HG02610 (cell line): ENCODE results near the gene OR8B2.
"Not testable (repeated sequence)": the region's sequence is repeated elsewhere in the genome, so short reads cannot be mapped to it uniquely, and the experiment has no call there.

ENCODE experiments used
- ATAC-seq: cut with Tn5 transposase; IDR thresholded peaks from one replicate; pipeline ENCODE4 v1.9.1; 2021; ENCODE audit warnings: mild to moderate bottlenecking, moderate library complexity; ENCODE audit not compliant: unreplicated experiment

Gene OR8B2

DNA sequence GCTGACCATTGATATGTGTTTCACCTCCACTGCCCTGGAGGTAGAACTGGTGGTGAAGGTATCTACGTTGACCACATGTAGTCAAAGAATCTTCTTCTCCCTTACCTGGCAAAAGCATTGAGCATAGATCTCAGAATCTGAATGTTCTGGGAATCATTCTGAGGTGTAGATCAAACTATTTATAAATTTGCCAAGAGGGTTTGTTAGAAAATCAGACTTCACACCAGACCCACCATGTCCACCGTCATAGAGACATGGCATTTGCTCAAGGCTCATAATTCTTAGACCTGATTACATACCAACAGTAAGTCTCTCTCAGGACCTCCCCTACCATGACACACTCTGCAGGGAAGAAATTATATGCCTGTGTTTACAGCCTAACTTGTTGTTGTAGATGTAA lies at the start of gene OR8B2:
TSS of gene OR8B2 (minus strand) at position 101 of the 400 bp plus-strand sequence. CDS start 1,156 bp downstream, outside the sequence.
- ATAC-seq: no peak

- ATAC-seq: no peak
These were observed 45.3 kb upstream of the OR8B2 start for GRCh38 chr11:124429599-124429998.

GRCh38 chr11:124424384-124424921 lies 40.2 kb upstream of the OR8B2 start, which contains the start of gene OR8B4:
OR8B4 (minus strand) TSS chr11:124424871; CDS start chr11:124424871, 0 bp downstream.
- no peak for ATAC-seq

GRCh38 chr11:124421043-124421442 lies 36.7 kb upstream of the OR8B2 start:
- ATAC-seq: no peak

DNA sequence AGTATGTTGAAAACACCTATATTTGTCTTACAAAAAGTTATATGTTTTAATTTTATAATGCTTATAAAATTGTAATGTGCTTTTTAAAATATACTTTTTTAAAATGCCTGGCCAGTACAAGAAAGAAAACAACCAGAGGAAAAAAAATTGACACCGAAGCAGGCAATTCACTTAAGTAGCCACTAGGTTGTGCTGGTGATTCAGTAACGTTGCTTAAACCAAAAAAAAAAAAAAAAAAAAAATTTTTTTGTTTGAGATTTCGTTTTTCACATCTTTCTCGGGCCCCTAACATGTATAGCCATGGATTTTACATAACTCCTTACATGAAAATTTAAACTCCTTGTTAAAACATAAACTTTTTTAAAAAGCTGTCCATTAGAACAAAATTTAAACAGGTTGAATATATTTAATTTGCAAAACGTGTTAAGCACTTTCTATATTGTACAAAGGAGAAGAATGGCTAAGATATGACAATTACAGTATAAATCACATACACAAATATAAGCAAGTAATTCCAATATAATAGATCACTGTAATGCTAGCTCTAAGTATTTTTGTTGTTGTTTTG lies 31.1 kb upstream of the OR8B2 start:
- ATAC-seq: no peak

DNA sequence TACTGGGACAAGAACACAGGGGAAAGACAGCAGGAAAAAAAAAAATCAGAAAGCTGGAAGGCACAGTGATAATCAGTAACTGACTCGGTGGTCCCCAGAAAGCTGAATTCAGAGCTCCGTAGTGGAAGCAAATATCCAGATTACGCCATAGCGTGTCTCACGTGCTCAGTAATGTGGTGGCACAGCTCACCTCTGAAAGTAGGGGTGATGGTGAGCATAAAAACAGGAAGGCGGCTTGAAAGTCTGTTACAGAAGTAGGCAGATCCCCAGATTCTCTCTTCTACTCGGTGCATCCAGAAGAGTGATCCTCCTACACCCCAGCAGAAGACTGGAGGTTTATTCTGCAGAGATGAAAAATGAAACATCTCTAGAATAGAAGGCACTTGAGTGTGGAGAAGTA lies 25.6 kb upstream of the OR8B2 start:
- no peak for ATAC-seq

DNA sequence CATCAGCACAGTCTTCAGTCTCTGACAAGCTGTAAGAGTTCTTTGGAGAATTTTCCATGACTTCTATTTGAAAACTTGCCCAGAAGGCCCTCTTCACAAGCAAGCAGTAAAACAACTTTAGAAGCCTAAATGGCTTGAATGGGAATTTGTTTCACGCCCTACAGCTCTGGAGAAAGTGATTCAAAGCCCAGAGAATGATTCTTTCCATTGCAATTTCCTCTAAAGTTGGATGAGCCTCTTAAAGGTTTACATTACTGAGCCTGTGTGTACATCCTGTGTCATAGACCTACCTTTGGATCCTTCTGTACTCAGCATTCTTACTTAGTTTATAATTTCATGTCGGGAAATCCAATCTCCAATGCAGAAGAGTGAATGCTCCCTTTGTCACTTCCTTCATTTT lies 21.3 kb upstream of the OR8B2 start:
- no peak for ATAC-seq

GRCh38 chr11:124403186-124403585 lies 18.9 kb upstream of the OR8B2 start:
- ATAC-seq: not testable (repeated sequence)

DNA sequence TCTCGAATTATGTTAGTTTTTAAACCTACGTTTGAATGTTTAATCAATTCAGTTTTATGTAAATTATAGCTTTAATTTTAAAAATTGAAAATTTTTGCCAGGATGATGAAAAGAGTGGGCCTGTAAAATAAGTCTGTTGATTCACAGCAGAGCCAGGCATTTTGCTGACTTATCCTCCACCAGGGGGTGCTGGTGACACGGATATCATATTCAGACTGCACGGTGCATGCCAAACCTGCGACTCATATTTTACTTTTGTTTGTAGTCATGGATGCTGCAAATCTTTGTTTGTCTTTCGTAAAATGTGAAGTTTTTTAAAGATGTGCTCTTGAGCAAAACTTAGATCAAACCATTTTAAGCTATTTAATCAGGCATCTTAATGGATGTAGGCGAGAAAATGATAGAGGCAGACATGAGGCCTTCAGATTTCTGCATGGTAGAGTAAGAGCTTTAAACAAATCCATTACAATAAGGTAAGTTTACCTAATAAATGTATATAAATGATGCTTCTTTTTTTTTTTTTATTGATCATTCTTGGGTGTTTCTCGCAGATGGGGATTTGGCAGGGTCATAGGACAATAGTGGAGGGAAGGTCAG lies 18.1 kb upstream of the OR8B2 start:
- ATAC-seq: peak; percentile 90

- ATAC-seq: no peak
These were observed 14.6 kb upstream of the OR8B2 start, which contains the start of gene OR8B3 for GRCh38 chr11:124398924-124399323. OR8B3 (minus strand) TSS chr11:124399024; CDS start chr11:124397351, 1,673 bp downstream.

- ATAC-seq: not testable (repeated sequence)
These were observed 12.5 kb upstream of the OR8B2 start for GRCh38 chr11:124396847-124397246.

- ATAC-seq: no peak
These were observed 10.1 kb upstream of the OR8B2 start for GRCh38 chr11:124394408-124394807.

- not testable (repeated sequence) for ATAC-seq
These were observed 1.4 kb downstream of the OR8B2 start for GRCh38 chr11:124382857-124383256.

- ATAC-seq: no peak
These were observed 3.7 kb downstream of the OR8B2 start for GRCh38 chr11:124380585-124380984.

DNA sequence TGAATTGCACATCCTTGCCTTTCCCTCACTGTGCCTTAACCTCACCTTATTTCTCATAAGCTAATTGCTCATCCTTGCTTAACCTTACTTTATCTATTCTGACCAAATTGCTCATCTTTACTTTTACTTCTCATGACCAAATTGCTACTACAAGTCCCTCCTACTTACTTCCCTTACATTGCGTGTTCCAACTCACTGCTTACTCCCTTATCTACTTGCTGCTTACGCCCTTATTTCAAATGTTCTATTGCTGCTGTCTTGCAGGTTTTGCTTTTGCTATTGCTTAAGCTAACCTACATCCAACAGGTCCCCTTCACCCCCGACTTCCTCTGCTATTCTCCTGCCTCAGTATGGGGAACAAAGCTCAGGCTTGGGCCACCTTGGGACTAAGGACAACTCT lies 8.0 kb downstream of the OR8B2 start:
- no peak for ATAC-seq

DNA sequence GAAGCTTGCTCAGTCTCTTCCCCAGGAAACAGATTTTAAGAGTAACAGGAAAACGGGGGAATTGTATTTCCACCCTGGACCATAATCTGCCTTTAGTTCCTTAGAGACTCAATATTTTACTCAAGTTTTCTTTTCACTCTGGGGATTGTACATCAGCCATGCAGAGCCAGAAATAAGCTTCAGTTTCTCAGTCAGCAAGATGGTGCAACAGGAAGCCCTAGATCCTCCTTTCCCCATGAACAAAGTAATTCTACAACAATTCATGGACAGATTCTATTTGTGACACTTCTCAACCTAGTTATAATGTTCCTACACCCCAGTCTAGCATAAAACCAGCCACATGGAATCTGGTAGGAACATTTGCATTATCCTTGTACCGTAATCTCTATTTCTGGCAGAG lies 24.7 kb downstream of the OR8B2 start:
- ATAC-seq: no peak

- no peak for ATAC-seq
These were observed 37.9 kb downstream of the OR8B2 start for GRCh38 chr11:124346311-124346955.

DNA sequence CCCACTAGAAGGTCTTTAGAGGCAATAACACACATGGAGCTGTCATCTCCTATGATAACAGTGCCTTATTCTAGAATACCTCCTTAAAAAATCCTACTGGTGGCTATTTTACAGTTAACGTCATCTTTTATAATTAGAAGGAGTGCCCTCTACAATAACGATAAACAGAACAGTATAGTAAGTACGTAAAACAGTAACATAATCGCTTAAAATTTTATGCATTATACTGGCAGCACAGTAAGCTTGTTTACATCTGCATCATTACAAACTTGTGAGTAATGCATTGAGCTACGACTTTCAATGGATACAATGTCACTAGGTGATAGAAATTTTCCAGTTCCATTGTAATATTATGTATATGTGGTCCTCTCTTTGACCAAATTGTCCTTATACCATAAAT lies 40.0 kb downstream of the OR8B2 start:
- ATAC-seq: no peak

DNA sequence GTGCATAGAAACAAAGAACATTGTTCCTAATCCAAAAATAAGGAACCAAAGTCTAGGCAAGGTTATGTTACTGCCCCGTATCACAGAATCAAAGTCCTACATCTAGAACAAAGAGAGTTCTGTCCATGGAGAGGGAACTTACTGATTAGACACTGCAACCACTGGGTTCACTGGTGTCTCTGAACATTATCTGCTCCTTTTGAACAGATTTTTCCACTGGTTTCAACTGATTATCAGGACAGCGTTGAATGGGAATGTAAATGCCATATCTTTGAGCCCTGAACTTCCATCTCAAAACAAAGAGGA lies 44.2 kb downstream of the OR8B2 start:
- ATAC-seq: no peak

DNA sequence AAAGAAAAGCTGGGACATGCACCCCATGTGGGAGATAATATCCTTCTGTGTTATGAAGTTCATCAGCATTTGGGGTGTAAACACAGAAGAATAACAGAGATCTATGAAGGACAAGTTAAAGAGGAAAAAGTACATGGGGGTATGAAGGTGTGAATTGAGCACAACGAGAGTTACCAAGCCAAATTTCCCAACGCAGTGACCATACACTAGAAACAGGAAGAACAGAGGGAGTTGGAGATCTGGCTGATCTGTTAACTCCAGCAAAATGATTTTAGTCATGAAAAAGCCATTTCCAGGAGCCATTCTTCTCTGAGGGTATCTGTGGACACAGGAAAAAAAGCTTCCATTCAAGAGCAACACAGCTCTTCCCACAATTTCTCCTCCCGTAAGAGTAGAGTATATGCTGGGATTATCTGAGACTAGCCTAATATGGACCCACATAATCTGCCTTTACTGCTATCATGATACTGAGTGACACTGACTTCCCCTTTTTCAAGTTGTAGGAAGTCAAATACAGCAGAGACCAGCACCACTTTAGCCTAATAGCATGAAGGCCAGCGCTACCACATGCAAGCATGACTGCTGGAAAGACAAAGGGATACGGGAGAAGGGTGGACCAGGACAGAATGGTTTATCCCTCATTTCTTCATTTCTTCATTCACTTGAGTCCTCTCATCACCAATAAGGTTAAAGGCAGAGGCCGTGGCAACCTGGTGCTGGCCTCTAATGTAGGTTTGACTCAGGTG lies 44.7 kb downstream of the OR8B2 start:
- ATAC-seq: no peak
